ENCODE results near the gene DAPK1.

DNA sequence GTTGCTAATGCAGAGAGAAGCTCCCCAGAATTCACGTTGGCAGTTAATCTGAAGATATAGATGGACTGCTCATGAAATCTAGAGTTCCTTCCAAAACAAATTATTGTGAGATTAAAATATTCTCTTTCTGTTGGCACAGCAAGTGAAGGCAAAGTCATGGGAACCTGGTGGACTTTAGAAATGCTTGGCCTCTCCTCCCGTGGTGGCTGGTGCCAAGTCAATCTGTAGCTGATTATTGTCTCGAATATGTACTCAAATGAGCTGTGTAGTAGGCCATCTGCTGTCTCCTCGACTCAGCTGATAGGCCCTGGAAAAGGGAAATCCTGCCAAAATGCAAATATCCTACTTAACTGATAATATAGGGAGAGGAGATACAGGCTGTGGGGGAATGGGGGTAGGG is 69.3 kb downstream of the DAPK1 start:
- TF ChIP-seq, protein P1, sequence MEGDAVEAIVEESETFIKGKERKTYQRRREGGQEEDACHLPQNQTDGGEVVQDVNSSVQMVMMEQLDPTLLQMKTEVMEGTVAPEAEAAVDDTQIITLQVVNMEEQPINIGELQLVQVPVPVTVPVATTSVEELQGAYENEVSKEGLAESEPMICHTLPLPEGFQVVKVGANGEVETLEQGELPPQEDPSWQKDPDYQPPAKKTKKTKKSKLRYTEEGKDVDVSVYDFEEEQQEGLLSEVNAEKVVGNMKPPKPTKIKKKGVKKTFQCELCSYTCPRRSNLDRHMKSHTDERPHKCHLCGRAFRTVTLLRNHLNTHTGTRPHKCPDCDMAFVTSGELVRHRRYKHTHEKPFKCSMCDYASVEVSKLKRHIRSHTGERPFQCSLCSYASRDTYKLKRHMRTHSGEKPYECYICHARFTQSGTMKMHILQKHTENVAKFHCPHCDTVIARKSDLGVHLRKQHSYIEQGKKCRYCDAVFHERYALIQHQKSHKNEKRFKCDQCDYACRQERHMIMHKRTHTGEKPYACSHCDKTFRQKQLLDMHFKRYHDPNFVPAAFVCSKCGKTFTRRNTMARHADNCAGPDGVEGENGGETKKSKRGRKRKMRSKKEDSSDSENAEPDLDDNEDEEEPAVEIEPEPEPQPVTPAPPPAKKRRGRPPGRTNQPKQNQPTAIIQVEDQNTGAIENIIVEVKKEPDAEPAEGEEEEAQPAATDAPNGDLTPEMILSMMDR (IDR thresholded peaks at IDR 0.05; ENCODE audit: insufficient read depth, low read depth, low read length): no peak
- no peak for TF ChIP-seq EZH2 (IDR thresholded peaks at IDR 0.05; ENCODE audit: insufficient read depth, low read length)
